H1 (cell line): ENCODE measurements around the gene C1orf74. TPM values are rescaled to one million over a fixed set of nuclear protein-coding genes. Genes with fewer than 3 reads are reported as not detected.

Experiments used
- CTCF ChIA-PET: fragments of 300-600 bp; sonication (Branson Sonifier 250); formaldehyde crosslinking; loops from one replicate; lab custom pipeline; 2021; ENCODE audit not compliant: partially characterized antibody; lab: Charles Lee
- POLR2A ChIA-PET: fragments of 300-600 bp; sonication (Branson Sonifier 250); formaldehyde crosslinking; loops from one replicate; lab custom pipeline; 2021; ENCODE audit warnings: inconsistent platforms; ENCODE audit not compliant: partially characterized antibody; lab: Charles Lee
- DNase-seq, 2 experiments: peaks; one replicate each; pipeline versions ENCODE4 v3.0.0 to v3.0.0-alpha.2; 2010 to 2022; ENCODE audit warnings: low spot score in 2 of 2, low read depth in 1 of 2, mixed read lengths in 1 of 2
- FAIRE-seq: peaks from 2 replicates; lab custom pipeline; 2011; peaks lifted over from hg19 to GRCh38; lab: Jason Lieb, UNC
- H2AFZ ChIP-seq: 2 replicates; pipeline ENCODE4 v1.8.1; 2012; ENCODE audit warnings: low read length, inconsistent platforms
- H2AK5ac ChIP-seq: 2 replicates; pipeline ENCODE4 v1.6.1; 2013; ENCODE audit warnings: low read depth, low read length
- H2BK120ac ChIP-seq: replicated peaks from 2 replicates; pipeline ENCODE3; 2013; ENCODE audit warnings: low read depth, low read length, inconsistent platforms
- H2BK12ac ChIP-seq: 2 replicates; pipeline ENCODE4 v1.6.1; 2013; ENCODE audit warnings: low read depth, low read length
- H2BK15ac ChIP-seq: 2 replicates; pipeline ENCODE4 v1.6.1; 2013; ENCODE audit warnings: low read length
- H2BK20ac ChIP-seq: 2 replicates; pipeline ENCODE4 v1.6.1; 2013; ENCODE audit warnings: low read length
- H2BK5ac ChIP-seq: 2 replicates; pipeline ENCODE4 v1.6.1; 2013; ENCODE audit warnings: low read depth, low read length
- H3K14ac ChIP-seq: 2 replicates; pipeline ENCODE4 v1.6.1; 2013; ENCODE audit warnings: inconsistent platforms; ENCODE audit not compliant: insufficient read length
- H3K18ac ChIP-seq: 2 replicates; pipeline ENCODE4 v1.6.1; 2013; ENCODE audit warnings: low read length; ENCODE audit errors: extremely low read depth
- H3K23ac ChIP-seq: 2 replicates; pipeline ENCODE4 v1.6.1; 2013; ENCODE audit warnings: inconsistent platforms; ENCODE audit not compliant: insufficient read length
- H3K23me2 ChIP-seq: 2 replicates; pipeline ENCODE4 v1.6.1; 2013; ENCODE audit warnings: low read depth, low read length
- H3K27ac ChIP-seq: 2 replicates; pipeline ENCODE4 v1.6.1; 2011; ENCODE audit warnings: low read depth, low read length, inconsistent platforms
- H3K27me3 ChIP-seq, 4 experiments: replicated peaks in 1 of 4; 1 replicate in 1 of 4; 2 replicates in 3 of 4; pipeline versions ENCODE4 v1.6.1 to v1.8.1; 2011 to 2013; ENCODE audit warnings: low read length in 3 of 4, mild to moderate bottlenecking in 3 of 4, inconsistent platforms in 2 of 4, mixed read lengths in 2 of 4, moderate library complexity in 1 of 4; ENCODE audit not compliant: control insufficient read depth in 3 of 4, insufficient read depth in 3 of 4; ENCODE audit errors: extremely low read depth in 1 of 4
- H3K36me3 ChIP-seq, 4 experiments: 2 replicates each; pipeline versions ENCODE4 v1.6.1 to v1.8.1; 2011 to 2013; ENCODE audit warnings: mild to moderate bottlenecking in 4 of 4, low read length in 3 of 4, moderate library complexity in 2 of 4, control low read depth in 1 of 4, inconsistent platforms in 1 of 4; ENCODE audit not compliant: insufficient read depth in 4 of 4, control insufficient read depth in 2 of 4
- H3K4ac ChIP-seq: replicated peaks from 2 replicates; pipeline ENCODE3; 2013; ENCODE audit warnings: low read length, low read depth, mixed read lengths, inconsistent platforms; ENCODE audit not compliant: insufficient read length
- H3K4me1 ChIP-seq, 4 experiments: replicated peaks in 1 of 4; 1 replicate in 1 of 4; 2 replicates in 3 of 4; pipeline versions ENCODE4 v1.6.1 to v1.8.1; 2011 to 2013; ENCODE audit warnings: low read length in 3 of 4, inconsistent platforms in 2 of 4, mixed read lengths in 1 of 4; ENCODE audit not compliant: insufficient read depth in 4 of 4, control insufficient read depth in 3 of 4
- H3K4me2 ChIP-seq, 2 experiments: 2 replicates each; pipeline versions ENCODE4 v1.6.1 to v1.8.1; 2011 to 2013; ENCODE audit warnings: low read depth in 2 of 2, low read length in 2 of 2, control low read depth in 1 of 2, inconsistent platforms in 1 of 2, mild to moderate bottlenecking in 1 of 2; ENCODE audit not compliant: insufficient read depth in 1 of 2
- H3K4me3 ChIP-seq, 4 experiments: fragments of 200-600, 300-600 bp in 1 of 4; sonication (generic), shearing (Covaris generic), sonication (Bioruptor Twin) in 1 of 4; 2 replicates each; pipeline versions ENCODE4 v1.5.1 to v1.8.1; 2011 to 2016; ENCODE audit warnings: low read length in 4 of 4, low read depth in 3 of 4, control low read depth in 2 of 4, inconsistent platforms in 2 of 4, mild to moderate bottlenecking in 2 of 4, mixed read lengths in 1 of 4, moderate library complexity in 1 of 4; ENCODE audit not compliant: insufficient read depth in 2 of 4; ENCODE audit errors: extremely low read depth in 1 of 4
- H3K56ac ChIP-seq: replicated peaks from 2 replicates; pipeline ENCODE3; 2013; ENCODE audit warnings: low read depth, mild to moderate bottlenecking, mixed read lengths, low read length, inconsistent platforms; ENCODE audit not compliant: insufficient read length
- H3K79me1 ChIP-seq: 2 replicates; pipeline ENCODE4 v1.6.1; 2013; ENCODE audit warnings: low read depth, low read length, control low read depth
- H3K79me2 ChIP-seq, 2 experiments: 2 replicates each; pipeline versions ENCODE4 v1.6.1 to v1.8.1; 2012 to 2013; ENCODE audit warnings: low read length in 2 of 2, mild to moderate bottlenecking in 2 of 2, inconsistent platforms in 1 of 2; ENCODE audit not compliant: insufficient read depth in 2 of 2, control insufficient read depth in 1 of 2
- H3K9ac ChIP-seq, 4 experiments: replicated peaks in 1 of 4; 1 replicate in 1 of 4; 2 replicates in 3 of 4; pipeline versions ENCODE4 v1.6.1 to v1.8.1; 2011 to 2013; ENCODE audit warnings: low read depth in 3 of 4, low read length in 3 of 4, control low read depth in 2 of 4, mild to moderate bottlenecking in 2 of 4, moderate library complexity in 2 of 4, inconsistent platforms in 1 of 4; ENCODE audit errors: extremely low read depth in 1 of 4
- H3K9me3 ChIP-seq, 2 experiments: 2 replicates each; pipeline versions ENCODE4 v1.6.1 to v1.8.1; 2012 to 2013; ENCODE audit warnings: mild to moderate bottlenecking in 2 of 2, moderate library complexity in 2 of 2, control low read depth in 1 of 2, inconsistent platforms in 1 of 2, low read depth in 1 of 2, low read length in 1 of 2, mixed read lengths in 1 of 2; ENCODE audit not compliant: insufficient read depth in 2 of 2
- H4K20me1 ChIP-seq, 2 experiments: replicated peaks in 1 of 2; 2 replicates each; pipeline versions ENCODE3 to v1.8.1; 2011 to 2013; ENCODE audit warnings: inconsistent platforms in 2 of 2, low read length in 2 of 2, mild to moderate bottlenecking in 1 of 2; ENCODE audit not compliant: insufficient read depth in 2 of 2, control insufficient read depth in 1 of 2
- H4K5ac ChIP-seq: 2 replicates; pipeline ENCODE4 v1.6.1; 2013; ENCODE audit warnings: low read length, low read depth, mixed read lengths, inconsistent platforms; ENCODE audit not compliant: insufficient read length
- H4K8ac ChIP-seq: 2 replicates; pipeline ENCODE4 v1.8.0; 2013; ENCODE audit warnings: mild to moderate bottlenecking, moderate library complexity, low read length, inconsistent platforms; ENCODE audit not compliant: insufficient read depth; ENCODE audit errors: extremely low read depth
- H4K91ac ChIP-seq: replicated peaks from 2 replicates; pipeline ENCODE3; 2013; ENCODE audit warnings: low read length, mixed read lengths, inconsistent platforms; ENCODE audit not compliant: insufficient read length
- ASH2L ChIP-seq: fragments of 200-600, 300-600 bp; sonication (generic); IDR thresholded peaks from one replicate; pipeline ENCODE4 v1.7.1; 2017; ENCODE audit warnings: low read length
- BACH1 ChIP-seq: IDR thresholded peaks from 2 replicates; pipeline ENCODE4 v1.6.1; 2012; ENCODE audit warnings: low read length, improper control_type of control experiment
- CHD1 ChIP-seq: IDR thresholded peaks from 2 replicates; pipeline ENCODE4 v1.6.1; 2012; ENCODE audit warnings: low read depth, low read length, improper control_type of control experiment
- CREB1 ChIP-seq: IDR thresholded peaks from 2 replicates; pipeline ENCODE4 v1.6.1; 2012; ENCODE audit warnings: inconsistent platforms
- EP300 ChIP-seq, 2 experiments: IDR thresholded peaks; 1 replicate in 1 of 2; 2 replicates in 1 of 2; pipeline ENCODE4 v1.6.1; 2011 to 2012; ENCODE audit warnings: low read depth in 2 of 2, low read length in 2 of 2, mild to moderate bottlenecking in 2 of 2, borderline replicate concordance in 1 of 2, inconsistent platforms in 1 of 2, moderate library complexity in 1 of 2
- KDM1A ChIP-seq: fragments of 200-600, 300-600 bp; sonication (generic); IDR thresholded peaks from 2 replicates; pipeline ENCODE4 v1.7.1; 2016; ENCODE audit warnings: mild to moderate bottlenecking, low read length, borderline replicate concordance
- MAFK ChIP-seq: IDR thresholded peaks from 2 replicates; pipeline ENCODE4 v1.6.1; 2012; ENCODE audit warnings: low read depth, mild to moderate bottlenecking, improper control_type of control experiment, low read length
- POU5F1 ChIP-seq: IDR thresholded peaks from 2 replicates; pipeline ENCODE4 v1.6.1; 2011; ENCODE audit warnings: low read depth, mild to moderate bottlenecking, low read length, moderate library complexity
- RBBP5 ChIP-seq: IDR thresholded peaks from 2 replicates; pipeline ENCODE4 v1.7.1; 2012; ENCODE audit warnings: low read depth, mild to moderate bottlenecking, inconsistent platforms, low read length, moderate library complexity, borderline replicate concordance
- RNF2 ChIP-seq: fragments of 200-900, 300-1000 bp; sonication (generic); IDR thresholded peaks from 2 replicates; pipeline ENCODE4 v1.7.1; 2016; ENCODE audit warnings: borderline replicate concordance, low read depth, mild to moderate bottlenecking, antibody characterized with exemption, low read length; ENCODE audit not compliant: poor library complexity, severe bottlenecking; ENCODE audit errors: missing control alignments
- SAP30 ChIP-seq: fragments of 300-600 bp; sonication (generic); IDR thresholded peaks from 2 replicates; pipeline ENCODE4 v1.7.1; 2012; ENCODE audit warnings: low read length, moderate library complexity, mild to moderate bottlenecking, inconsistent platforms; ENCODE audit not compliant: insufficient read depth, insufficient replicate concordance
- SP1 ChIP-seq: IDR thresholded peaks from 2 replicates; pipeline ENCODE4 v1.6.1; 2011; ENCODE audit warnings: low read depth, low read length
- SRF ChIP-seq: IDR thresholded peaks from 2 replicates; pipeline ENCODE4 v1.6.1; 2011; ENCODE audit warnings: mild to moderate bottlenecking, low read depth, low read length, moderate library complexity
- TAF7 ChIP-seq: optimal IDR thresholded peaks from 2 replicates; pipeline ENCODE3; 2011; ENCODE audit warnings: low read depth, mild to moderate bottlenecking, inconsistent platforms, low read length, moderate library complexity, borderline replicate concordance
- TCF12 ChIP-seq: IDR thresholded peaks from 2 replicates; pipeline ENCODE4 v1.6.1; 2011; ENCODE audit warnings: low read depth, mild to moderate bottlenecking, low read length
- YY1 ChIP-seq: IDR thresholded peaks from 2 replicates; pipeline ENCODE4 v1.6.1; 2011; ENCODE audit warnings: low read depth, mild to moderate bottlenecking, low read length
- WGBS, 2 experiments: shearing (Covaris generic) in 1 of 2; methylation state at CpG; one replicate each; pipeline versions ENCODE4 v1.1.6 to v1.1.7; 2013 to 2015; ENCODE audit warnings: low lambda C conversion rate in 2 of 2, mixed read lengths in 2 of 2, inconsistent platforms in 1 of 2, low coverage in 1 of 2, missing lambda C conversion rate in 1 of 2; ENCODE audit not compliant: insufficient replicate concordance in 2 of 2, insufficient coverage in 1 of 2, insufficient read length in 1 of 2; ENCODE audit errors: extremely low coverage in 1 of 2, missing lambda C conversion rate in 1 of 2; 5-methylcytosine and 5-hydroxymethylcytosine counted together
- polyA plus RNA-seq, 7 experiments: library from polyadenylated mRNA; depleted of rRNA in 3 of 7; stranded (reverse) in 5 of 7; unstranded in 2 of 7; fragments of >200 nt in 5 of 7; fragments of 200-250 nt in 2 of 7; gene quantifications; 1 replicate in 5 of 7; 2 replicates in 1 of 7; 4 replicates in 1 of 7; pipeline versions ENCODE4 v1.2.1 to v1.2.3, GENCODE V29; 2011 to 2013; ENCODE audit warnings: missing spikeins in 2 of 7, mixed read lengths in 2 of 7
- total RNA-seq: library from RNA; stranded (reverse); fragmentation: NEBNext Ultra II Directional; extraction: Animal tissue kit (Norgen Biotek cat#: 25700); gene quantifications from 2 replicates; pipeline ENCODE4 v1.2.1, GENCODE V29; 2021

C1orf74 gene
- total and polyA plus RNA-seq, 2 of the 8 experiments (the other 6 are each of a cell fraction or from before 2014, with no cell fraction given) = 3.1 to 3.9 TPM

DNA sequence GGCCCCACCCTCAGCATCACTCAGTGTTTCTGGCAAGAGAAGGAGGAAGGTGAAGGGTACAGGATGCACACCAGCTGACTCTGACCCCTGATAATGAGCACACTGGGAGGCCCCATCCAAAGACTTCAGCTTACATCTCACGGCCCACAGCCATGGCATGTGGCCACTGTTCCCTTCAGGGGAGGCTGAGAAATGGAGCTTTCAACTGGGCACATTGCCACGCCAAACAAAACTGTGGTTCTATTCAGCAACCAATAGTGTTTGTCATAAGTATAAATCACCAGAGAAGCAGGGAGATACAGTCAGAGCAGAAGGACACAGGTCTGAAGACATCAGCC is 41.2 kb downstream of the C1orf74 start:
- CTCF ChIA-PET = no interaction called here
- Histone ChIP-seq H2BK5ac (no peak overlapping the region), H3K4me2 (no peak overlapping the region)
- no peak for TF ChIP-seq TAF7
- no peak for TF ChIP-seq CHD1
- TF ChIP-seq SP1 = no peak
- no peak for TF ChIP-seq POU5F1
- TF ChIP-seq RNF2 = no peak
- TF ChIP-seq YY1 = no peak
- TF ChIP-seq EP300 (IDR thresholded peaks at IDR 0.05; ENCODE audit: borderline replicate concordance in 1 of 2, low read depth in 2 of 2, low read length in 2 of 2) = no peak
- TF ChIP-seq CREB1 = no peak
- no peak for TF ChIP-seq SAP30
- no peak for TF ChIP-seq ASH2L
- no peak for TF ChIP-seq RBBP5
- no peak for TF ChIP-seq BACH1
- no peak for TF ChIP-seq SRF
- TF ChIP-seq KDM1A = no peak
- TF ChIP-seq TCF12 = no peak
- TF ChIP-seq MAFK = no peak

More for the DNA sequence above, 41.2 kb downstream of the C1orf74 start:
- no peak for FAIRE-seq
- H3K14ac ChIP-seq = no peak overlapping the region
- H3K23ac ChIP-seq = no peak overlapping the region
- no peak overlapping the region for H4K91ac ChIP-seq
- H3K36me3 ChIP-seq = no peaks in the 10 kb centered on the region
- H3K27ac ChIP-seq = no peak overlapping the region
- H3K79me2 ChIP-seq = no peaks in the 10 kb centered on the region
- H4K8ac ChIP-seq = no peak overlapping the region
- H3K79me1 ChIP-seq = no peaks in the 10 kb centered on the region
- no peak overlapping the region for H2AK5ac ChIP-seq
- no peaks in the 10 kb centered on the region for H3K23me2 ChIP-seq
- H3K27me3 ChIP-seq = peaks cover 0 to under 1% (median 0%) of the 10 kb centered on the region in 4 experiments; a peak in 1 of 7 replicates
- no peak overlapping the region for H3K4me3 ChIP-seq
- WGBS, 2 experiments = 94% methylated on average over 2 of the region's 2 CpGs; no CpG with 5 or more reads in 1 of the 2 experiments
- no peak for DNase-seq
- H4K20me1 ChIP-seq = no peaks in the 10 kb centered on the region
- H2AFZ ChIP-seq = no peak overlapping the region
- H2BK20ac ChIP-seq = no peak overlapping the region
- no peak overlapping the region for H2BK12ac ChIP-seq
- no peak overlapping the region for H2BK120ac ChIP-seq
- H3K56ac ChIP-seq = no peak overlapping the region
- no peaks in the 10 kb centered on the region for H3K9me3 ChIP-seq
- H3K4ac ChIP-seq = no peak overlapping the region
- no peak overlapping the region for H4K5ac ChIP-seq
- H2BK15ac ChIP-seq = no peak overlapping the region
- H3K4me1 ChIP-seq = peaks cover 0 to 5% (median 0%) of the 10 kb centered on the region in 4 experiments; a peak in 1 of 7 replicates
- POLR2A ChIA-PET = no interaction called here
- H3K18ac ChIP-seq = no peak overlapping the region
- H3K9ac ChIP-seq = no peak overlapping the region
